ENCODE data around the gene F5. TPM values are rescaled to one million over a fixed set of nuclear protein-coding genes. Genes with fewer than 3 reads are reported as not detected.

F5 gene
- polyA plus RNA-seq, result 1 to 10 TPM in 1 of 4 donors, under 1 TPM in 2, not detected in 1; under 0.01 to 2.5 (median 0.36) TPM
- long read RNA-seq, donor 1, result 0 reads
- long read RNA-seq, donor 2, result 0 reads
- long read RNA-seq, donor 3, result 0 reads
- long read RNA-seq, donor 4, result 0 reads
- long read RNA-seq, donor 5, result 0 reads
- long read RNA-seq, donor 6, result 0 reads
- long read RNA-seq, donor 7, result 0 reads
- long read RNA-seq, donor 8, result 0 reads
- long read RNA-seq, donor 9, result 0 reads
- long read RNA-seq, donor 10, result 0 reads

DNA sequence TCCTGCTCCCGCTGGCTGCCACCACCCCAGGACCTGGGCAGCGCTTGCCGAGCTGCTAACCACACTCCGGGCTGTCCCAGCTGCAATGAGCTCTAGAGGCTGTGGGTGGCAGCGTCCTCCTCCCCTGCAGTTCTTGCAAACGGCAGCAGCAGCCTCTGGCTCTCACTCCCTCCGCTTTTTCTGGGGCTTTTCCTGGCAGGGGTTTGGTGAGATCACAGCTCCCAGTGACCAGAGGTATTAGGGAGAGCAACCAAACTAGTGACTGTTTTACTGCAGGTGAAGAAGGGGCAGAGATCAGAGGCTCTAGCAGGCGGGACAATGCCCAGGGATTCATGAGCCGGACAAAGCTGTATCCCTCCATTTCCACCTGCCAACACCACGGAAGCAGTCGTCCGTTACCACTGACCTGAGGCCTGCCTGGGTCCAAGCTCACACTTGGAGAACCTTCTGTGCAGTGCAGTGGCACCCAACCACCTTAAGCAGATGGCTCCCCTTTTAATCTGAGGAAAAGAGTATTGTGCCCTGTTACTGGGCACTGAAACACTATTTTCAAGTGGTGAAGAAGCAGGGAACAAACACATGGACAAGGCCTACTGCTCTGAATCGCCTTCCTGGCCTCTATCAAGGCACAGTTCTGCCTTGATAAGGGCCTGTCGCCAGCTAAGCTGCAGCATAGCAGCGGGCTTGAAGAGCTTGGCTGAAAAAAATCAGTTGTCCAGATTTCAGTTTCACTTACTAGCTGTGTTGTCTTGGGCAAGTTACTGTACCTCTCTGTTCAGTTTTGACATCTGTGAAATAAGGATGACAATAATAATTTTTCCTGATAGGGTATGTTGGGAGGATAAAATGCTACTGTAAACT is at the start of gene F5:
F5 (minus strand) TSS at position 87 of the 861 bp plus-strand sequence. CDS start 95 bp downstream, outside the sequence.
- peak within 1 kb of the TSS in 1 of 3 donors; percentile 10 for H3K4me3 ChIP-seq (ENCODE audit: low read depth in 1 of 3, low read length in 3 of 3)
- H3K27ac ChIP-seq (ENCODE audit: low read depth in 1 of 3, low read length in 2 of 3), result no peak within 1 kb of the TSS
- 13 to 23% (median 17%) methylated on average over 15 of the region's 15 CpGs for WGBS, 3 donors
- H3K4me1 ChIP-seq (ENCODE audit: control insufficient read depth in 3 of 3, insufficient read depth in 2 of 3, low read depth in 1 of 3, low read length in 2 of 3), result no peaks in the 10 kb centered on the region
- peaks cover 0 to 22% (median 0%) of the 10 kb centered on the region in 3 donors for H3K27me3 ChIP-seq (ENCODE audit: control insufficient read depth in 3 of 3, insufficient read depth in 3 of 3, low read length in 3 of 3)
- H3K36me3 ChIP-seq (ENCODE audit: control insufficient read depth in 3 of 3, insufficient read depth in 2 of 3, low read depth in 1 of 3, low read length in 3 of 3), result no peaks in the 10 kb centered on the region
- peak; percentile 62 to 81 for DNase-seq
- no peak for FAIRE-seq
- no peaks in the 10 kb centered on the region for H3K9me3 ChIP-seq (ENCODE audit: control insufficient read depth in 2 of 2, insufficient read depth in 1 of 2, low read depth in 1 of 2, low read length in 1 of 2)

DNA sequence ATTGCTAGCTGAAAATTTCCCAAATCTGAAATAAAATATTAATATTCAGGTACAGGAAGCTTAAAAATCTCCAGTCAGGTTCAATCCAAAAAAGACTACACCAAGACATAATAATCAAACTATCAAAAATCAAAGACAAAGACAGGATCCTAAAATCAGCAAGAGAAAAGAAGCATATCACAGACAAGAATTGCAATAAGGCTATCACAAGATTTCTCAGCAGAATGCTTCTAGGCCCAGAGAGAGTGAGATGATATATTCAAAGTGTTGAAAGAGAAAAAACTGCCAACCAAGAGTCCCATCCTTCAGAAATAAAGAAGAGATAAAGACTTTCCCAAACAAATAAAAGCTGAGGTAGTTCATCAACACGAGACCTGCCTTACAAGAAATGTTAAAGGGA is 48.6 kb upstream of the F5 start:
- Histone ChIP-seq H3K27ac (ENCODE audit: low read depth in 1 of 3, low read length in 2 of 3) (no peak overlapping the region), H3K36me3 (ENCODE audit: control insufficient read depth in 3 of 3, insufficient read depth in 2 of 3, low read depth in 1 of 3, low read length in 3 of 3) (no peaks in the 10 kb centered on the region), H3K9me3 (ENCODE audit: control insufficient read depth in 2 of 2, insufficient read depth in 1 of 2, low read depth in 1 of 2, low read length in 1 of 2) (peaks cover 2 to 17% of the 10 kb centered on the region in 2 donors), H3K4me3 (ENCODE audit: low read depth in 1 of 3, low read length in 3 of 3) (no peak overlapping the region), H3K27me3 (ENCODE audit: control insufficient read depth in 3 of 3, insufficient read depth in 3 of 3, low read length in 3 of 3) (no peaks in the 10 kb centered on the region), H3K4me1 (ENCODE audit: control insufficient read depth in 3 of 3, insufficient read depth in 2 of 3, low read depth in 1 of 3, low read length in 2 of 3) (no peaks in the 10 kb centered on the region)
- WGBS, 3 donors, result 68 to 78% (median 77%) methylated on average over 1 of the region's 1 CpG
- FAIRE-seq (no peak), DNase-seq (no peak)

DNA sequence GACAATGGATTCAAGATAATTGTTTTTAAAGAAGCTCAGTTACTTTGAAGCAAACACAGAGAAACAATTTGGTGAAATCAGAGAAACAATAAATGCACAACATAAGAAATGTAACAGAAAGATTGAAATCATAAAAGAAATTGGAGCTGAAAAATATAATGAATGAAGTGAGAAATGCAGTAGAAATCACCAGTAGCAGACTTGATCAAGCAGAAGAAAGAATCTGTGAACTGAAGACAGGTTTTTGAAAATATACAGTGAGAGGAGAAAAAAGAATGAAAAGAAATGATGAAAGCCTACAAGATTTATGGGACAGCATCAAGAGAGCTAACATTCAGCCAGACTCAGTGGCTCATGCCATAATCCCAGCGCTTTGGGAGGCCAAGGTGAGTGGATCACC is 47.9 kb upstream of the F5 start:
- H3K9me3 ChIP-seq (ENCODE audit: control insufficient read depth in 2 of 2, insufficient read depth in 1 of 2, low read depth in 1 of 2, low read length in 1 of 2), result peaks cover 2 to 17% of the 10 kb centered on the region in 2 donors
- WGBS, 3 donors, result 90 to 100% (median 91%) methylated on average over 1 of the region's 1 CpG
- no peak overlapping the region for H3K4me3 ChIP-seq (ENCODE audit: low read depth in 1 of 3, low read length in 3 of 3)
- H3K36me3 ChIP-seq (ENCODE audit: control insufficient read depth in 3 of 3, insufficient read depth in 2 of 3, low read depth in 1 of 3, low read length in 3 of 3), result no peaks in the 10 kb centered on the region
- no peaks in the 10 kb centered on the region for H3K27me3 ChIP-seq (ENCODE audit: control insufficient read depth in 3 of 3, insufficient read depth in 3 of 3, low read length in 3 of 3)
- FAIRE-seq (no peak), DNase-seq (no peak)
- no peak overlapping the region for H3K27ac ChIP-seq (ENCODE audit: low read depth in 1 of 3, low read length in 2 of 3)
- no peaks in the 10 kb centered on the region for H3K4me1 ChIP-seq (ENCODE audit: control insufficient read depth in 3 of 3, insufficient read depth in 2 of 3, low read depth in 1 of 3, low read length in 2 of 3)

DNA sequence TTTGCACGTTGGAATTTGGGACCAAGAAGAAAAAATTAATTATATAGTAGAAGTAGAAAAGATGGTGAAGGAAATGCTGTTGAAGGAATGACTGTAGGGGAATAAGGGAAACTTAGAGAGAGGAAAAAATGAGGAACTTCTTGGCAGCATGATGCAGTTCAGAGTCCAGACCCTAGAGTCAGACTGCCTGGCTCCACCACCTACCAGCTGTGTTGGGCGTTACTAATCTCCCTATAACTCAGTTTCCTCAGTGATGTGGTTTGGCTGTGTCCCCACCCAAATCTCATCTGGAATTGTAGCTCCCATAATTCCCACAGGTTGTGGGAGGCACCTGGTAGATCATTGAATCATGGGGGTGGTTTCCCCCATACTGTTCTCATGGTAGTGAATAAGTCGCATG is 45.0 kb upstream of the F5 start:
- H3K4me1 ChIP-seq (ENCODE audit: control insufficient read depth in 3 of 3, insufficient read depth in 2 of 3, low read depth in 1 of 3, low read length in 2 of 3), result no peaks in the 10 kb centered on the region
- no peaks in the 10 kb centered on the region for H3K27me3 ChIP-seq (ENCODE audit: control insufficient read depth in 3 of 3, insufficient read depth in 3 of 3, low read length in 3 of 3)
- H3K4me3 ChIP-seq (ENCODE audit: low read depth in 1 of 3, low read length in 3 of 3), result no peak overlapping the region
- DNase-seq (no peak), FAIRE-seq (no peak)
- peaks cover 2 to 17% of the 10 kb centered on the region in 2 donors for H3K9me3 ChIP-seq (ENCODE audit: control insufficient read depth in 2 of 2, insufficient read depth in 1 of 2, low read depth in 1 of 2, low read length in 1 of 2)
- H3K27ac ChIP-seq (ENCODE audit: low read depth in 1 of 3, low read length in 2 of 3), result no peak overlapping the region
- H3K36me3 ChIP-seq (ENCODE audit: control insufficient read depth in 3 of 3, insufficient read depth in 2 of 3, low read depth in 1 of 3, low read length in 3 of 3), result no peaks in the 10 kb centered on the region
- WGBS, 3 donors, result 60 to 79% (median 64%) methylated on average over 3 of the region's 3 CpGs

- no peak within 1 kb of the TSS for H3K27ac ChIP-seq (ENCODE audit: low read depth in 1 of 3, low read length in 2 of 3)
Measured at GRCh38 chr1:169630006-169630405, 43.7 kb upstream of the F5 start, which contains the start of gene SELP. Gene SELP (minus strand): TSS chr1:169630124. CDS start chr1:169630074, 50 bp downstream.

GRCh38 chr1:169624912-169625311 is 38.6 kb upstream of the F5 start:
- WGBS, 3 donors, result 56 to 64% (median 61%) methylated on average over 2 of the region's 2 CpGs
- H3K4me1 ChIP-seq (ENCODE audit: control insufficient read depth in 3 of 3, insufficient read depth in 2 of 3, low read depth in 1 of 3, low read length in 2 of 3), result no peaks in the 10 kb centered on the region

More at GRCh38 chr1:169630006-169630405, 43.7 kb upstream of the F5 start, which contains the start of gene SELP:
- DNase-seq (no peak), FAIRE-seq (no peak)
- WGBS, 3 donors, result 76 to 85% (median 81%) methylated on average over 1 of the region's 1 CpG
- Histone ChIP-seq H3K27me3 (ENCODE audit: control insufficient read depth in 3 of 3, insufficient read depth in 3 of 3, low read length in 3 of 3) (no peaks in the 10 kb centered on the region), H3K4me3 (ENCODE audit: low read depth in 1 of 3, low read length in 3 of 3) (no peak within 1 kb of the TSS), H3K4me1 (ENCODE audit: control insufficient read depth in 3 of 3, insufficient read depth in 2 of 3, low read depth in 1 of 3, low read length in 2 of 3) (no peaks in the 10 kb centered on the region), H3K36me3 (ENCODE audit: control insufficient read depth in 3 of 3, insufficient read depth in 2 of 3, low read depth in 1 of 3, low read length in 3 of 3) (no peaks in the 10 kb centered on the region), H3K9me3 (ENCODE audit: control insufficient read depth in 2 of 2, insufficient read depth in 1 of 2, low read depth in 1 of 2, low read length in 1 of 2) (peaks cover 2 to 17% of the 10 kb centered on the region in 2 donors)

DNA sequence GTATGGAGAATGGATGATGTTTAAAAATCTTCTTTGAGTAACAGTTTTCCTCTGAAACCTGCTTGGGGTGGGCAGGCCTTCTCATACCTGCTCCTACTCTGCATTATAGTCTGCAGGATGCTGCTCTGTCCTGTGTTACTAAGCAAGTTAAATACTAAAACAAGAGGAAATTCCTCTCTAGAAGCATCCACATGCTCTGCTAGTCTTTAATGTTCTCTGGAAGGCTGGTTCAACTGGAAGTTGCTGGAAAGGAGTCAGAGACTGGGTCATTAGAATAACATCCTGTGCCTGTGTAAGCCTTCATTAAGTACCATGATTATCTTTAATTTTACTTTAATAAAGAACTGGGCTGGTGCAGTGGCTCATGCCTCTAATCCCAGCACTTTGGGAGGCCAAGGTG is 37.8 kb upstream of the F5 start:
- no peak overlapping the region for H3K4me3 ChIP-seq (ENCODE audit: low read depth in 1 of 3, low read length in 3 of 3)
- FAIRE-seq (no peak), DNase-seq (no peak)
- no peaks in the 10 kb centered on the region for H3K4me1 ChIP-seq (ENCODE audit: control insufficient read depth in 3 of 3, insufficient read depth in 2 of 3, low read depth in 1 of 3, low read length in 2 of 3)
- no peaks in the 10 kb centered on the region for H3K36me3 ChIP-seq (ENCODE audit: control insufficient read depth in 3 of 3, insufficient read depth in 2 of 3, low read depth in 1 of 3, low read length in 3 of 3)
- no peaks in the 10 kb centered on the region for H3K27me3 ChIP-seq (ENCODE audit: control insufficient read depth in 3 of 3, insufficient read depth in 3 of 3, low read length in 3 of 3)
- H3K9me3 ChIP-seq (ENCODE audit: control insufficient read depth in 2 of 2, insufficient read depth in 1 of 2, low read depth in 1 of 2, low read length in 1 of 2), result no peaks in the 10 kb centered on the region
- no peak overlapping the region for H3K27ac ChIP-seq (ENCODE audit: low read depth in 1 of 3, low read length in 2 of 3)

More at GRCh38 chr1:169624912-169625311, 38.6 kb upstream of the F5 start:
- FAIRE-seq (no peak), DNase-seq (no peak)
- Histone ChIP-seq H3K27me3 (ENCODE audit: control insufficient read depth in 3 of 3, insufficient read depth in 3 of 3, low read length in 3 of 3) (no peaks in the 10 kb centered on the region), H3K4me3 (ENCODE audit: low read depth in 1 of 3, low read length in 3 of 3) (no peak overlapping the region), H3K9me3 (ENCODE audit: control insufficient read depth in 2 of 2, insufficient read depth in 1 of 2, low read depth in 1 of 2, low read length in 1 of 2) (no peaks in the 10 kb centered on the region), H3K27ac (ENCODE audit: low read depth in 1 of 3, low read length in 2 of 3) (no peak overlapping the region), H3K36me3 (ENCODE audit: control insufficient read depth in 3 of 3, insufficient read depth in 2 of 3, low read depth in 1 of 3, low read length in 3 of 3) (no peaks in the 10 kb centered on the region)

DNA sequence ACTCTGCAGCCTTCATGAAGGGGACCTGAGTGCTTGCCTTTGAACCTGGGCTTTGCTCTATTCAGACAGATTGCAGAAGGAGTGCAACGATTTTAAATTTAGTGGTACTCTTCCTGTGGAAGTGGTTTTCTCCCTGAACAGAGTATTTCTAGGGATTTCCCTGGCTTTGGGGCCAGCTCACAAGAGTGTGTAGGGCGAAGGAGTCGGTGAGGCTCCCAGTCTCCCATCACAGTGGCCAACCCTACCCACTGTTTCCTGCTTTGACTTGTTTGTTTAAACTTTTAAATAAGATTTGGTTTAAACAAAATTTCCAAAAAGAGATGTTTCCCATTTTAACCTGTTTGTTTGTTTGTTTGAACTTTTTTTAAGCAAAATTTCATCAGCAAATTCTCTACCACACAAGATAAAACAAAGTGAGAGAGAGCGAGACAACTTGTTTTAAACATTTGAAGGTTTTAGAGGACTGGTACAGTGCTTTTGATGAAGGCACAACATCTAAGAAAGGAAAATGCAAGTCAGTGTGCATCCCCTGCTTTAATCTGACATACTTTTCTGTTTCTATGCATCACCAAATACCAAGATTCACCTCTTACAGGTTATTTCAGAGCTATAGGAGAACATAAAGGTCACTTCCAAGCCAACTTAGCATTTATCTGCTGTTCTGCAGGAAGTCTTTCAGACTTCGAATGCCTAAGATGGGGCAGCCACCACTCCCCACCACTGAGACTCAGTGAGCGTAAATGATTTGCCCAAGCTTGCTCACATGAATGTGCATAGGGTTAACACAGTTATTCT is 37.0 kb upstream of the F5 start:
- WGBS, 3 donors, result 71 to 84% (median 81%) methylated on average over 6 of the region's 6 CpGs
- Histone ChIP-seq H3K27me3 (ENCODE audit: control insufficient read depth in 3 of 3, insufficient read depth in 3 of 3, low read length in 3 of 3) (no peaks in the 10 kb centered on the region), H3K9me3 (ENCODE audit: control insufficient read depth in 2 of 2, insufficient read depth in 1 of 2, low read depth in 1 of 2, low read length in 1 of 2) (no peaks in the 10 kb centered on the region), H3K27ac (ENCODE audit: low read depth in 1 of 3, low read length in 2 of 3) (no peak overlapping the region), H3K36me3 (ENCODE audit: control insufficient read depth in 3 of 3, insufficient read depth in 2 of 3, low read depth in 1 of 3, low read length in 3 of 3) (no peaks in the 10 kb centered on the region), H3K4me1 (ENCODE audit: control insufficient read depth in 3 of 3, insufficient read depth in 2 of 3, low read depth in 1 of 3, low read length in 2 of 3) (no peaks in the 10 kb centered on the region), H3K4me3 (ENCODE audit: low read depth in 1 of 3, low read length in 3 of 3) (no peak overlapping the region)
- DNase-seq, result no peak
- no peak for FAIRE-seq
